Erythroblast (primary cell): Measurements from ENCODE around the gene DSC3.

Experiments
- GATA1 ChIP-seq: IDR thresholded peaks from 2 replicates; pipeline ENCODE4 v1.6.1; 2011; ENCODE audit warnings: low read depth, mild to moderate bottlenecking, control low read depth, low read length, moderate library complexity
- POLR2A ChIP-seq: IDR thresholded peaks from 2 replicates; pipeline ENCODE4 v1.6.1; 2011; ENCODE audit warnings: mild to moderate bottlenecking, low read length

GRCh38 chr18:31070206-31070605 is 27.7 kb upstream of the DSC3 start:
- no peak for TF ChIP-seq POLR2A
- TF ChIP-seq GATA1: no peak
